HL-60 (cell line): Measurements from ENCODE around the gene DYNLRB1.

Experiments
- DNase-seq, 2 experiments: peaks; one replicate each; pipeline ENCODE4 v3.0.0-alpha.2; 2010 to 2020; ENCODE audit warnings: low read depth in 1 of 2, low spot score in 1 of 2
- H3K27ac ChIP-seq: fragments of 250-450 bp; sonication (Bioruptor Pico); replicated peaks from 2 replicates; pipeline ENCODE4 v1.5.1; 2020; ENCODE audit warnings: mild to moderate bottlenecking, moderate library complexity
- H3K27me3 ChIP-seq: fragments of 250-450 bp; sonication (Bioruptor Pico); 2 replicates; pipeline ENCODE4 v1.5.1; 2021; ENCODE audit warnings: mild to moderate bottlenecking, moderate library complexity; ENCODE audit not compliant: insufficient read depth, poor library complexity, severe bottlenecking
- H3K4me3 ChIP-seq: replicated peaks from 2 replicates; pipeline ENCODE4 v1.5.1; 2011; ENCODE audit warnings: mild to moderate bottlenecking, control low read depth, low read length; ENCODE audit not compliant: insufficient read depth
- GABPA ChIP-seq: IDR thresholded peaks from 2 replicates; pipeline ENCODE4 v1.6.1; 2012; ENCODE audit warnings: low read depth
- POLR2AphosphoS5 ChIP-seq: IDR thresholded peaks from 2 replicates; pipeline ENCODE4 v1.6.1; 2012; ENCODE audit warnings: low read depth
- REST ChIP-seq: IDR thresholded peaks from 2 replicates; pipeline ENCODE4 v1.6.1; 2012; ENCODE audit warnings: low read depth; ENCODE audit not compliant: insufficient replicate concordance
- SPI1 ChIP-seq: IDR thresholded peaks from 2 replicates; pipeline ENCODE4 v1.6.1; 2012; ENCODE audit warnings: low read depth, mild to moderate bottlenecking, borderline replicate concordance
- TF ChIP-seq, protein P1 (sequence below): IDR thresholded peaks from one replicate; pipeline ENCODE4 v1.5.1; 2011; ENCODE audit warnings: low read length, control low read depth, inconsistent platforms; ENCODE audit not compliant: insufficient read depth

Gene DYNLRB1

GRCh38 chr20:34583544-34583943 lies 67.3 kb downstream of the DYNLRB1 start:
- TF ChIP-seq, protein P1, sequence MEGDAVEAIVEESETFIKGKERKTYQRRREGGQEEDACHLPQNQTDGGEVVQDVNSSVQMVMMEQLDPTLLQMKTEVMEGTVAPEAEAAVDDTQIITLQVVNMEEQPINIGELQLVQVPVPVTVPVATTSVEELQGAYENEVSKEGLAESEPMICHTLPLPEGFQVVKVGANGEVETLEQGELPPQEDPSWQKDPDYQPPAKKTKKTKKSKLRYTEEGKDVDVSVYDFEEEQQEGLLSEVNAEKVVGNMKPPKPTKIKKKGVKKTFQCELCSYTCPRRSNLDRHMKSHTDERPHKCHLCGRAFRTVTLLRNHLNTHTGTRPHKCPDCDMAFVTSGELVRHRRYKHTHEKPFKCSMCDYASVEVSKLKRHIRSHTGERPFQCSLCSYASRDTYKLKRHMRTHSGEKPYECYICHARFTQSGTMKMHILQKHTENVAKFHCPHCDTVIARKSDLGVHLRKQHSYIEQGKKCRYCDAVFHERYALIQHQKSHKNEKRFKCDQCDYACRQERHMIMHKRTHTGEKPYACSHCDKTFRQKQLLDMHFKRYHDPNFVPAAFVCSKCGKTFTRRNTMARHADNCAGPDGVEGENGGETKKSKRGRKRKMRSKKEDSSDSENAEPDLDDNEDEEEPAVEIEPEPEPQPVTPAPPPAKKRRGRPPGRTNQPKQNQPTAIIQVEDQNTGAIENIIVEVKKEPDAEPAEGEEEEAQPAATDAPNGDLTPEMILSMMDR: no peak
- TF ChIP-seq SPI1 (no peak), GABPA (no peak), REST (no peak), POLR2AphosphoS5 (no peak)
- Histone ChIP-seq H3K27me3 (no peaks in the 10 kb centered on the region), H3K4me3 (no peak overlapping the region), H3K27ac (no peak overlapping the region)
- no peak for DNase-seq

GRCh38 chr20:34585019-34585418 lies 68.8 kb downstream of the DYNLRB1 start:
- TF ChIP-seq REST: no peak
- no peak for TF ChIP-seq GABPA
- TF ChIP-seq, protein P1: no peak
- no peak for TF ChIP-seq SPI1
- no peak for TF ChIP-seq POLR2AphosphoS5
- Histone ChIP-seq H3K4me3 (no peak overlapping the region), H3K27ac (no peak overlapping the region), H3K27me3 (no peaks in the 10 kb centered on the region)
- no peak for DNase-seq

GRCh38 chr20:34586488-34587163 lies 70.4 kb downstream of the DYNLRB1 start:
- Histone ChIP-seq H3K27me3 (no peaks in the 10 kb centered on the region), H3K4me3 (no peak overlapping the region), H3K27ac (no peak overlapping the region)
- DNase-seq: no peak
- no peak for TF ChIP-seq POLR2AphosphoS5
